Liver (tissue), 9 donors: ENCODE measurements around the gene NGB. TPM values are rescaled to one million over a fixed set of nuclear protein-coding genes. Genes with fewer than 3 reads are reported as not detected.

Experiments used
- DNase-seq: peaks from one replicate; pipeline ENCODE4 v3.0.0-alpha.2; 2017; ENCODE audit warnings: low spot score
- H3K27ac ChIP-seq, 2 donors: one replicate each; pipeline ENCODE4 v1.7.0; 2013; ENCODE audit warnings: inconsistent platforms in 2 of 2, low read length in 2 of 2, control low read depth in 1 of 2, low read depth in 1 of 2, mild to moderate bottlenecking in 1 of 2
- H3K27me3 ChIP-seq, 4 donors: one replicate each; pipeline versions ENCODE4 v1.6.1 to v1.7.0; 2013; ENCODE audit warnings: low read length in 3 of 4, inconsistent platforms in 1 of 4, mild to moderate bottlenecking in 1 of 4, moderate library complexity in 1 of 4; ENCODE audit not compliant: control insufficient read depth in 4 of 4, insufficient read depth in 4 of 4
- H3K36me3 ChIP-seq, 4 donors: one replicate each; pipeline versions ENCODE4 v1.6.1 to v1.7.0; 2013; ENCODE audit warnings: low read length in 3 of 4, mild to moderate bottlenecking in 3 of 4, low read depth in 1 of 4, moderate library complexity in 1 of 4; ENCODE audit not compliant: control insufficient read depth in 4 of 4, insufficient read depth in 3 of 4
- H3K4me1 ChIP-seq, 4 donors: one replicate each; pipeline versions ENCODE4 v1.6.1 to v1.7.0; 2013; ENCODE audit warnings: low read length in 3 of 4, mild to moderate bottlenecking in 3 of 4, moderate library complexity in 1 of 4; ENCODE audit not compliant: control insufficient read depth in 4 of 4, insufficient read depth in 4 of 4
- H3K4me3 ChIP-seq, 3 donors: one replicate each; pipeline versions ENCODE4 v1.6.1 to v1.7.0; 2013; ENCODE audit warnings: low read length in 3 of 3, control low read depth in 1 of 3, low read depth in 1 of 3, mild to moderate bottlenecking in 1 of 3
- H3K9ac ChIP-seq, 2 donors: one replicate each; pipeline ENCODE4 v1.7.0; 2013; ENCODE audit warnings: low read length in 2 of 2, mild to moderate bottlenecking in 2 of 2, moderate library complexity in 2 of 2, control low read depth in 1 of 2, low read depth in 1 of 2
- H3K9me3 ChIP-seq, 4 donors: one replicate each; pipeline versions ENCODE4 v1.6.1 to v1.7.0; 2013; ENCODE audit warnings: low read length in 3 of 4; ENCODE audit not compliant: control insufficient read depth in 4 of 4
- ATF3 ChIP-seq: IDR thresholded peaks from 2 replicates; pipeline ENCODE4 v1.6.1; 2016; ENCODE audit warnings: antibody characterized with exemption
- CTCF ChIP-seq: fragments of 150-350 bp; IDR thresholded peaks from 2 replicates; pipeline ENCODE4 v1.5.1; 2017; ENCODE audit warnings: improper control_type of control experiment, low read depth, low read length; ENCODE audit not compliant: missing input control
- EGR1 ChIP-seq, 2 donors: IDR thresholded peaks; 2 replicates each; pipeline ENCODE4 v1.6.1; 2016 to 2018; ENCODE audit warnings: antibody characterized with exemption in 2 of 2, low read depth in 2 of 2
- FOXA1 ChIP-seq: IDR thresholded peaks from 2 replicates; pipeline ENCODE4 v1.6.1; 2016; ENCODE audit warnings: antibody characterized with exemption
- FOXA2 ChIP-seq: IDR thresholded peaks from 2 replicates; pipeline ENCODE4 v1.6.1; 2016; ENCODE audit warnings: antibody characterized with exemption
- GABPA ChIP-seq, 2 donors: IDR thresholded peaks in 1 of 2; conservative IDR thresholded peaks in 1 of 2; 2 replicates each; pipeline ENCODE4 v1.6.1; 2016; ENCODE audit warnings: antibody characterized with exemption in 2 of 2, mild to moderate bottlenecking in 1 of 2, moderate library complexity in 1 of 2
- HNF4A ChIP-seq, 2 donors: conservative IDR thresholded peaks; 2 replicates each; pipeline ENCODE4 v1.6.1; 2016; ENCODE audit warnings: antibody characterized with exemption in 2 of 2, mild to moderate bottlenecking in 2 of 2
- HNF4G ChIP-seq: IDR thresholded peaks from 2 replicates; pipeline ENCODE4 v1.6.1; 2016; ENCODE audit warnings: antibody characterized with exemption
- JUND ChIP-seq, 2 donors: IDR thresholded peaks; 2 replicates each; pipeline ENCODE4 v1.6.1; 2016; ENCODE audit warnings: antibody characterized with exemption in 2 of 2
- MAX ChIP-seq: IDR thresholded peaks from 2 replicates; pipeline ENCODE4 v1.6.1; 2016; ENCODE audit warnings: antibody characterized with exemption
- NR2F2 ChIP-seq: IDR thresholded peaks from 2 replicates; pipeline ENCODE4 v1.6.1; 2016; ENCODE audit warnings: antibody characterized with exemption
- RAD21 ChIP-seq, 2 donors: IDR thresholded peaks; 2 replicates each; pipeline ENCODE4 v1.6.1; 2016; ENCODE audit warnings: antibody characterized with exemption in 2 of 2, mild to moderate bottlenecking in 2 of 2
- RXRA ChIP-seq, 2 donors: IDR thresholded peaks; 2 replicates each; pipeline ENCODE4 v1.6.1; 2017 to 2018; ENCODE audit warnings: antibody characterized with exemption in 2 of 2, mild to moderate bottlenecking in 1 of 2
- TAF1 ChIP-seq: conservative IDR thresholded peaks from 2 replicates; pipeline ENCODE4 v1.6.1; 2016; ENCODE audit warnings: antibody characterized with exemption, mild to moderate bottlenecking
- YY1 ChIP-seq: IDR thresholded peaks from 2 replicates; pipeline ENCODE4 v1.6.1; 2016; ENCODE audit warnings: antibody characterized with exemption, mild to moderate bottlenecking
- ZBTB33 ChIP-seq: IDR thresholded peaks from 2 replicates; pipeline ENCODE4 v1.6.1; 2016; ENCODE audit warnings: antibody characterized with exemption
- WGBS: extraction: QIAGEN DNeasy Blood & Tissue Kit; methylation state at CpG from one replicate; pipeline ENCODE4 v1.1.7; 2013; 5-methylcytosine and 5-hydroxymethylcytosine counted together
- polyA plus RNA-seq, 2 donors: library from polyadenylated mRNA; stranded (reverse) in 1 of 2; unstranded in 1 of 2; fragments of 200-250 nt in 1 of 2; fragments of >200 nt in 1 of 2; fragmentation: Nextera tagmentation in 1 of 2; extraction: Ambion mirVana in 1 of 2; gene quantifications; one replicate each; pipeline versions ENCODE4 v1.2.1 to v1.2.3, GENCODE V29; 2013 to 2015
- total RNA-seq, 2 donors: library from RNA; depleted of rRNA; stranded (reverse); fragments of >200 nt; gene quantifications; one replicate each; pipeline ENCODE4 v1.2.3, GENCODE V29; 2014
- donor health status: healthy.
- donor health status: healthy.
- donor health status: healthy.
- donor health status: healthy.
- donor health status: healthy.

The NGB gene
- total and polyA plus RNA-seq, 4 donors: not detected

- no peaks in the 10 kb centered on the region for H3K36me3 ChIP-seq
- no peak for DNase-seq
- no peak overlapping the region for H3K9ac ChIP-seq
- WGBS: 61% methylated on average over 11 of the region's 11 CpGs
- no peak overlapping the region for H3K4me3 ChIP-seq
- H3K4me1 ChIP-seq: no peaks in the 10 kb centered on the region
- TF ChIP-seq RXRA (IDR thresholded peaks at IDR 0.05) (no peak), HNF4G (no peak), FOXA2 (no peak), ATF3 (no peak), EGR1 (IDR thresholded peaks at IDR 0.05; ENCODE audit: low read depth in 2 of 2) (no peak), RAD21 (IDR thresholded peaks at IDR 0.05) (no peak), FOXA1 (no peak), CTCF (no peak), YY1 (no peak)
- no peaks in the 10 kb centered on the region for H3K27me3 ChIP-seq
- no peak overlapping the region for H3K27ac ChIP-seq
- no peaks in the 10 kb centered on the region for H3K9me3 ChIP-seq
Observed at GRCh38 chr14:77259025-77259715, 11.8 kb downstream of the NGB start.

GRCh38 chr14:77258566-77258965 is 12.4 kb downstream of the NGB start:
- Histone ChIP-seq H3K4me3 (no peak overlapping the region), H3K9ac (no peak overlapping the region), H3K9me3 (no peaks in the 10 kb centered on the region), H3K27ac (no peak overlapping the region), H3K4me1 (no peaks in the 10 kb centered on the region), H3K27me3 (no peaks in the 10 kb centered on the region), H3K36me3 (no peaks in the 10 kb centered on the region)
- WGBS: 91% methylated on average over 5 of the region's 5 CpGs
- TF ChIP-seq YY1: no peak
- TF ChIP-seq NR2F2: no peak
- no peak for TF ChIP-seq RXRA (IDR thresholded peaks at IDR 0.05)
- TF ChIP-seq HNF4G: no peak
- no peak for DNase-seq

- Histone ChIP-seq H3K9me3 (no peaks in the 10 kb centered on the region), H3K4me3 (no peak overlapping the region), H3K4me1 (no peaks in the 10 kb centered on the region), H3K9ac (no peak overlapping the region), H3K27me3 (no peaks in the 10 kb centered on the region), H3K27ac (no peak overlapping the region), H3K36me3 (no peaks in the 10 kb centered on the region)
- WGBS: 86% methylated on average over 10 of the region's 10 CpGs
- no peak for DNase-seq
- TF ChIP-seq JUND (IDR thresholded peaks at IDR 0.05): no peak
- TF ChIP-seq EGR1 (IDR thresholded peaks at IDR 0.05; ENCODE audit: low read depth in 2 of 2): no peak
- TF ChIP-seq HNF4G: no peak
- no peak for TF ChIP-seq FOXA1
- TF ChIP-seq FOXA2: no peak
- no peak for TF ChIP-seq YY1
- no peak for TF ChIP-seq RXRA (IDR thresholded peaks at IDR 0.05)
- TF ChIP-seq ATF3: no peak
- no peak for TF ChIP-seq HNF4A (conservative IDR thresholded peaks at IDR 0.05)
- no peak for TF ChIP-seq NR2F2
- no peak for TF ChIP-seq MAX
- no peak for TF ChIP-seq ZBTB33
- TF ChIP-seq TAF1: no peak
- TF ChIP-seq GABPA (IDR thresholded peaks at IDR 0.05 in 1 of 2, conservative IDR thresholded peaks at IDR 0.05 in 1 of 2): no peak
- no peak for TF ChIP-seq CTCF
Observed at GRCh38 chr14:77257700-77258099, 13.3 kb downstream of the NGB start.
